ENCODE data around the gene DLST. TPM values are rescaled to one million over a fixed set of nuclear protein-coding genes. Genes with fewer than 3 reads are reported as not detected.

DLST gene
- total and polyA plus RNA-seq, 11 donors = 75.7 to 251 (median 190) TPM

- H3K4me3 ChIP-seq = no peak overlapping the region
- TF ChIP-seq CTCF (IDR thresholded peaks at IDR 0.05) = no peak
- no peaks in the 10 kb centered on the region for H3K9me3 ChIP-seq
- H3K4me1 ChIP-seq = peaks cover 0 to 31% (median 9%) of the 10 kb centered on the region in 12 donors
- intact Hi-C loops (cut with DNase I) = loop anchor here in 1 of 10 donors (10.0 kb wide), 1 partner anchor 440 kb away; no protein-coding TSS in a partner anchor
- ATAC-seq (no peak), DNase-seq (no peak)
- H3K27me3 ChIP-seq = no peaks in the 10 kb centered on the region
- WGBS, 4 donors = 95 to 97% (median 96%) methylated on average over 5 of the region's 5 CpGs
- H3K36me3 ChIP-seq = no peaks in the 10 kb centered on the region
- H3K27ac ChIP-seq = no peak overlapping the region
Observed at GRCh38 chr14:74865156-74865555, 16.6 kb upstream of the DLST start.

- Histone ChIP-seq H3K27ac (no peak overlapping the region), H3K27me3 (no peaks in the 10 kb centered on the region), H3K4me1 (peaks cover 0 to 23% (median 0%) of the 10 kb centered on the region in 12 donors), H3K4me3 (no peak overlapping the region), H3K36me3 (no peaks in the 10 kb centered on the region), H3K9me3 (no peaks in the 10 kb centered on the region)
- intact Hi-C loops (cut with DNase I) = loop anchor here in 1 of 10 donors (10.0 kb wide), 1 partner anchor 438 kb away; no protein-coding TSS in a partner anchor
- no peak for DNase-seq
- WGBS, 4 donors = 74 to 80% (median 77%) methylated on average over 3 of the region's 3 CpGs
- no peak for ATAC-seq
- TF ChIP-seq POLR2A (IDR thresholded peaks at IDR 0.05) (no peak), CTCF (IDR thresholded peaks at IDR 0.05) (no peak)
Observed at GRCh38 chr14:74866708-74867389, 14.9 kb upstream of the DLST start.

- intact Hi-C loops (cut with DNase I) = loop anchor here in 1 of 10 donors (10.0 kb wide), 1 partner anchor 437 kb away; no protein-coding TSS in a partner anchor
- H3K9me3 ChIP-seq = no peaks in the 10 kb centered on the region
- no peak for TF ChIP-seq POLR2A (IDR thresholded peaks at IDR 0.05)
- TF ChIP-seq CTCF (IDR thresholded peaks at IDR 0.05) = no peak
- H3K36me3 ChIP-seq = no peaks in the 10 kb centered on the region
- H3K4me3 ChIP-seq = no peak overlapping the region
- ATAC-seq (peak; percentile 19 to 72 (median 54)), DNase-seq (peak in 1 of 5 donors; percentile 66)
- peak overlapping the region in 1 of 12 donors; percentile 34 for H3K27ac ChIP-seq
- H3K27me3 ChIP-seq = no peaks in the 10 kb centered on the region
- WGBS, 4 donors = 40 to 57% (median 51%) methylated on average over 5 of the region's 5 CpGs
- peaks cover 0 to 23% (median 0%) of the 10 kb centered on the region in 12 donors for H3K4me1 ChIP-seq
Observed at GRCh38 chr14:74867673-74868072, 14.0 kb upstream of the DLST start.

- H3K36me3 ChIP-seq = no peaks in the 10 kb centered on the region
- H3K9me3 ChIP-seq = no peaks in the 10 kb centered on the region
- H3K4me1 ChIP-seq = peaks cover 0 to 13% (median 0%) of the 10 kb centered on the region in 12 donors
- ATAC-seq = no peak
- no peaks in the 10 kb centered on the region for H3K27me3 ChIP-seq
- DNase-seq = no peak
- no peak overlapping the region for H3K27ac ChIP-seq
- H3K4me3 ChIP-seq = no peak overlapping the region
- TF ChIP-seq POLR2A (IDR thresholded peaks at IDR 0.05) (no peak), CTCF (IDR thresholded peaks at IDR 0.05) (no peak)
- intact Hi-C loops (cut with DNase I) = loop anchor here in 1 of 10 donors (10.0 kb wide), 1 partner anchor 436 kb away; no protein-coding TSS in a partner anchor
- WGBS, 4 donors = 92 to 95% (median 93%) methylated on average over 8 of the region's 8 CpGs
Observed at GRCh38 chr14:74868739-74869138, 13.0 kb upstream of the DLST start.
